ENCODE measurements around the gene NXPE3.

Gene NXPE3

GRCh38 chr3:101868534-101869464, 89.8 kb downstream of the NXPE3 start:
- no peak for DNase-seq
- Histone ChIP-seq H3K36me3 (ENCODE audit: control insufficient read depth, insufficient read depth, low read length) (no peaks in the 10 kb centered on the region), H3K9me3 (ENCODE audit: control insufficient read depth, low read length) (no peaks in the 10 kb centered on the region), H3K4me1 (ENCODE audit: control insufficient read depth, insufficient read depth, low read length, poor library complexity, severe bottlenecking) (no peaks in the 10 kb centered on the region), H3K4me3 (ENCODE audit: insufficient read depth, low read depth, low read length, poor library complexity, severe bottlenecking) (no peak overlapping the region), H3K27ac (ENCODE audit: insufficient read depth, low read length, poor library complexity, severe bottlenecking) (no peak overlapping the region), H3K27me3 (replicated peaks; ENCODE audit: control insufficient read depth, insufficient read depth, low read length, poor library complexity, severe bottlenecking) (no peaks in the 10 kb centered on the region)

GRCh38 chr3:101870138-101870537, 91.1 kb downstream of the NXPE3 start:
- no peak overlapping the region for H3K27ac ChIP-seq (ENCODE audit: insufficient read depth, low read length, poor library complexity, severe bottlenecking)
- H3K36me3 ChIP-seq (ENCODE audit: control insufficient read depth, insufficient read depth, low read length) = no peaks in the 10 kb centered on the region
- H3K4me1 ChIP-seq (ENCODE audit: control insufficient read depth, insufficient read depth, low read length, poor library complexity, severe bottlenecking) = no peaks in the 10 kb centered on the region
- no peak overlapping the region for H3K4me3 ChIP-seq (ENCODE audit: insufficient read depth, low read depth, low read length, poor library complexity, severe bottlenecking)
- DNase-seq = no peak
- no peaks in the 10 kb centered on the region for H3K9me3 ChIP-seq (ENCODE audit: control insufficient read depth, low read length)
- no peaks in the 10 kb centered on the region for H3K27me3 ChIP-seq (replicated peaks; ENCODE audit: control insufficient read depth, insufficient read depth, low read length, poor library complexity, severe bottlenecking)

DNA sequence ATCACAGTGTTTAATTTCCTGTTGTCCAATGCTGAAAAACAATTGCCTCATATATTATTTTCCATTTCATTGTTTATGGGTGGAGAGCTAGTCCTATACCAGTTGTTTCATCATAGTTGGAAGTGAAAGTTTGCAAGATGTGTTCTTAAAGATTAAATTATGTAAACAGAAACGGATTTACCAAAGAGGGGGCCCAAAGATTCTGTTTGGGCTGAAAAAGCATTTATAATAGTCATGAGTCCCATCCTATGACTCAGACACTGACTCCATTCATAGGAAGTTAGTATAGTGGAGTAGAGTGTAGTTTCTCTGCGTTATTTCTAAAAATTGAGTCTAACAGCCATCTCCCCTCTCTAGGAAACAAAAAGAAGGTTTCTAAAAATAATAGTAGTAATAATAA, 94.6 kb downstream of the NXPE3 start:
- H3K27ac ChIP-seq (ENCODE audit: insufficient read depth, low read length, poor library complexity, severe bottlenecking) = no peak overlapping the region
- no peak overlapping the region for H3K4me3 ChIP-seq (ENCODE audit: insufficient read depth, low read depth, low read length, poor library complexity, severe bottlenecking)
- no peak for DNase-seq
- H3K9me3 ChIP-seq (ENCODE audit: control insufficient read depth, low read length) = no peaks in the 10 kb centered on the region
- H3K36me3 ChIP-seq (ENCODE audit: control insufficient read depth, insufficient read depth, low read length) = no peaks in the 10 kb centered on the region
- H3K27me3 ChIP-seq (replicated peaks; ENCODE audit: control insufficient read depth, insufficient read depth, low read length, poor library complexity, severe bottlenecking) = no peaks in the 10 kb centered on the region
- H3K4me1 ChIP-seq (ENCODE audit: control insufficient read depth, insufficient read depth, low read length, poor library complexity, severe bottlenecking) = no peaks in the 10 kb centered on the region

DNA sequence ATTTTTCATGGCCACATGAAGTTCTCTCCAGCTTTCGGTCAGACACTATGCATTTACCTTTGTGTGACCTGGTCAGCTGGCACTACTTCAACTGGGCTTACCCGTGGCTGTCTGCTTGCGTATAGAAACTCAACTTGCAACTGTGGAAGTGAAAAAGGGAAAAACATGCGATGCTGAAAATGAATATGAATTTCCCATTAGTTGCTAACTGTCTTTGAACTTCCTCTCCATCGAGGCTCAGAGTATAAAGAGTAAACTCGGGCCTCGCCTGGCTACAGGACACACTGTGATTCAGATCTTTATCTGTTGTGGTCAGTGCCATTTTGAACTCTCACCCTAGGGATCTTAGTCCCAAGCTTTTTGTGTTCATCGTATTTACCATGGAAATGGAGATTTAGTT, 97.1 kb downstream of the NXPE3 start:
- DNase-seq = no peak
- Histone ChIP-seq H3K9me3 (ENCODE audit: control insufficient read depth, low read length) (no peaks in the 10 kb centered on the region), H3K27ac (ENCODE audit: insufficient read depth, low read length, poor library complexity, severe bottlenecking) (no peak overlapping the region), H3K4me1 (ENCODE audit: control insufficient read depth, insufficient read depth, low read length, poor library complexity, severe bottlenecking) (no peaks in the 10 kb centered on the region), H3K27me3 (replicated peaks; ENCODE audit: control insufficient read depth, insufficient read depth, low read length, poor library complexity, severe bottlenecking) (no peaks in the 10 kb centered on the region), H3K4me3 (ENCODE audit: insufficient read depth, low read depth, low read length, poor library complexity, severe bottlenecking) (no peak overlapping the region), H3K36me3 (ENCODE audit: control insufficient read depth, insufficient read depth, low read length) (no peaks in the 10 kb centered on the region)

Data from effector memory CD4-positive, alpha-beta T cell (primary cell).